HEK293 (cell line): ENCODE measurements around the gene CWF19L1.

Source experiments
- BCL6B ChIP-seq: fragments of 450-650 bp; formaldehyde crosslinking; IDR thresholded peaks from 2 replicates; pipeline ENCODE4 v1.5.1; 2017; ENCODE audit warnings: missing biosample characterization, missing genetic modification characterization
- CTCF ChIP-seq: fragments of 450-650 bp; formaldehyde crosslinking; IDR thresholded peaks from 2 replicates; pipeline ENCODE4 v1.5.1; 2016; ENCODE audit warnings: missing biosample characterization, missing genetic modification characterization
- EGR2 ChIP-seq: fragments of 450-650 bp; formaldehyde crosslinking; IDR thresholded peaks from 2 replicates; pipeline ENCODE4 v1.5.1; 2016; ENCODE audit warnings: low read depth, missing biosample characterization, missing genetic modification characterization
- HOXA7 ChIP-seq: sonication (generic); formaldehyde crosslinking; IDR thresholded peaks from 2 replicates; pipeline ENCODE4 v1.8.1; 2022; ENCODE audit warnings: missing genetic modification reagents, borderline replicate concordance
- KLF8 ChIP-seq: fragments of 450-650 bp; formaldehyde crosslinking; IDR thresholded peaks from 2 replicates; pipeline ENCODE4 v1.5.1; 2016; ENCODE audit warnings: missing biosample characterization, missing genetic modification characterization
- MZF1 ChIP-seq: fragments of 450-650 bp; formaldehyde crosslinking; IDR thresholded peaks from 2 replicates; pipeline ENCODE4 v1.5.1; 2017; ENCODE audit warnings: missing biosample characterization, missing genetic modification characterization, borderline replicate concordance
- PRDM1 ChIP-seq: fragments of 450-650 bp; formaldehyde crosslinking; IDR thresholded peaks from 2 replicates; pipeline ENCODE4; 2016; ENCODE audit warnings: missing biosample characterization, missing genetic modification characterization
- SP2 ChIP-seq: fragments of 450-650 bp; formaldehyde crosslinking; IDR thresholded peaks from 2 replicates; pipeline ENCODE4 v1.5.1; 2016; ENCODE audit warnings: missing biosample characterization, missing genetic modification characterization
- SP3 ChIP-seq: fragments of 450-650 bp; formaldehyde crosslinking; IDR thresholded peaks from 2 replicates; pipeline ENCODE4 v1.5.1; 2016; ENCODE audit warnings: missing biosample characterization, missing genetic modification characterization
- ZNF155 ChIP-seq: fragments of 450-650 bp; formaldehyde crosslinking; IDR thresholded peaks from 2 replicates; pipeline ENCODE4 v1.5.1; 2016; ENCODE audit warnings: missing biosample characterization, missing genetic modification characterization
- ZNF157 ChIP-seq: fragments of 450-650 bp; formaldehyde crosslinking; IDR thresholded peaks from 2 replicates; pipeline ENCODE4 v1.5.1; 2016; ENCODE audit warnings: missing biosample characterization, missing genetic modification characterization
- ZNF184 ChIP-seq: fragments of 450-650 bp; IDR thresholded peaks from 2 replicates; pipeline ENCODE4 v1.5.1; 2018; ENCODE audit warnings: missing biosample characterization, mild to moderate bottlenecking, missing genetic modification characterization
- ZNF223 ChIP-seq: fragments of 450-650 bp; formaldehyde crosslinking; IDR thresholded peaks from 2 replicates; pipeline ENCODE4 v1.5.1; 2016; ENCODE audit warnings: missing biosample characterization, missing genetic modification characterization
- ZNF239 ChIP-seq: fragments of 450-650 bp; formaldehyde crosslinking; IDR thresholded peaks from 2 replicates; pipeline ENCODE4 v1.5.1; 2016; ENCODE audit warnings: missing biosample characterization, missing genetic modification characterization
- ZNF48 ChIP-seq: fragments of 450-650 bp; formaldehyde crosslinking; IDR thresholded peaks from 2 replicates; pipeline ENCODE4 v1.5.1; 2016; ENCODE audit warnings: missing biosample characterization, missing genetic modification characterization
- ZNF501 ChIP-seq: fragments of 450-650 bp; formaldehyde crosslinking; IDR thresholded peaks from 2 replicates; pipeline ENCODE4 v1.5.1; 2016; ENCODE audit warnings: missing biosample characterization, missing genetic modification characterization
- ZNF561 ChIP-seq: fragments of 450-650 bp; IDR thresholded peaks from 2 replicates; pipeline ENCODE4 v1.5.1; 2018; ENCODE audit warnings: missing biosample characterization, missing genetic modification characterization, borderline replicate concordance
- ZNF571 ChIP-seq: fragments of 450-650 bp; formaldehyde crosslinking; IDR thresholded peaks from 2 replicates; pipeline ENCODE4 v1.5.0; 2017; ENCODE audit warnings: missing biosample characterization, missing genetic modification characterization
- ZNF610 ChIP-seq: fragments of 450-650 bp; formaldehyde crosslinking; IDR thresholded peaks from 2 replicates; pipeline ENCODE4 v1.5.1; 2016; ENCODE audit warnings: missing biosample characterization, missing genetic modification characterization, borderline replicate concordance
- ZNF645 ChIP-seq: fragments of 450-650 bp; formaldehyde crosslinking; IDR thresholded peaks from 2 replicates; pipeline ENCODE4; 2016; ENCODE audit warnings: missing biosample characterization, missing genetic modification characterization
- ZNF677 ChIP-seq: fragments of 450-650 bp; IDR thresholded peaks from 2 replicates; pipeline ENCODE4 v1.5.0; 2018; ENCODE audit warnings: missing biosample characterization, mild to moderate bottlenecking, missing genetic modification characterization, moderate library complexity
- ZNF692 ChIP-seq: fragments of 450-650 bp; formaldehyde crosslinking; IDR thresholded peaks from 2 replicates; pipeline ENCODE4 v1.5.1; 2016; ENCODE audit warnings: missing biosample characterization, missing genetic modification characterization
- ZNF837 ChIP-seq: fragments of 450-650 bp; formaldehyde crosslinking; IDR thresholded peaks from 2 replicates; pipeline ENCODE4 v1.5.1; 2016; ENCODE audit warnings: missing biosample characterization, missing genetic modification characterization
- ZSCAN30 ChIP-seq: fragments of 450-650 bp; IDR thresholded peaks from 2 replicates; pipeline ENCODE4 v1.5.1; 2018; ENCODE audit warnings: missing biosample characterization, mild to moderate bottlenecking, missing genetic modification characterization, moderate library complexity
- TF ChIP-seq, protein P1 (sequence below): fragments of 450-650 bp; formaldehyde crosslinking; IDR thresholded peaks from 2 replicates; pipeline ENCODE4 v1.5.1; 2017; ENCODE audit warnings: missing biosample characterization, mild to moderate bottlenecking, missing genetic modification characterization, moderate library complexity
- TF ChIP-seq, protein P2 (sequence below): fragments of 450-650 bp; formaldehyde crosslinking; IDR thresholded peaks from 2 replicates; pipeline ENCODE4 v1.5.1; 2016; ENCODE audit warnings: missing biosample characterization, missing genetic modification characterization
- TF ChIP-seq, protein P3 (sequence below): fragments of 450-650 bp; formaldehyde crosslinking; IDR thresholded peaks from 2 replicates; pipeline ENCODE4 v1.5.1; 2016; ENCODE audit warnings: missing biosample characterization, missing genetic modification characterization

Gene CWF19L1

DNA sequence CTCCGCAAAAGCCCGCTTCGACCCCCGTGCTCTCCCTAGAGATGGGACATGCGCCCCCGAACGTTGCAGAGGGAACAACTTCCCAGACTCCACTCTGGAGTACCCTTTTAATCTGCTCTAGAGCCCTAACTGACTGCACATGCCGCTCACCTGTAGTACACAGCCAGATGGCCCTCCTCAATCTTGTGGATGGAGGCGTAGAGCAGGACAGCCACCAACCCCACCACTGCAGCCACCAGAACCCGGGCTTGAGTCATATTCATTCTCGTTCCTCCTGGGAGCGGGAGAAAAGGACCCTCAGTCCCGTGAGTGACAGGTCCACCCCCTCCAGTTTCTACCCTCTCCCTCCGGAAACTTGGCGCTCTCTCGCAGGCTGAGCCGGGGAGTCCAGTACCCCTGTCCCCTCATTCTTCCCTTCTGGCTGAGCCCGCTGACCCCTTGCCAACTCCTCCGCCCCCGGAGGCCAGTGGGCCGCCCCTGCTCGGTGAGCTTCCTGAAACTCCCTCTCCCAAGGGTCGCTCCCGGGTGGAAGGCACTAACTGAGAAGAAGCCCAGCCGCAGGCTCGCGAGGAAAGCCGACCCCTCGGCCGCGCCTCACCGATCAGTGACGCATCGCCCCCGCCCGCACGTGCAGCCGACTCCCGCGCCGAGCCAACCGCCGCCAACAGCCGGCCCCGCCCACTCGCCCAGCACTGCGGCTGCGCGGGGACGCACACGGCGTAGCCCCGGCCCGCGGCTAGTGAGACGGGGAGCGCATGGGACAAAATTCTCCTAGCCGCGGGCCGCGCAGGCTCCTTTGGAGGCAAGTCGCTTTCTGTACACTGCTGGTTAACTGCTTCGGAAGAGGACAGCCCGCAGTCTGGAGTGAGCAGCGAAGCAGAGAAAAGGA is 81.8 kb downstream of the CWF19L1 start, which contains the start of gene ERLIN1 (continued):
- no peak for TF ChIP-seq ZNF184 (tag by site-specific recombination)
- TF ChIP-seq CTCF (tag by site-specific recombination): no peak
- TF ChIP-seq ZNF645 (tag by site-specific recombination): no peak
- TF ChIP-seq ZNF571: no peak
- no peak for TF ChIP-seq ZNF239 (tag by site-specific recombination)
- peak; percentile 93 for TF ChIP-seq ZSCAN30 (tag by site-specific recombination)
- TF ChIP-seq ZNF692 (tag by site-specific recombination): peak; percentile 33; the same call in 1 of the 2 replicates
- peak; percentile 40; the same call in 1 of the 2 replicates for TF ChIP-seq SP2 (tag by site-specific recombination)
- peak; percentile 80 for TF ChIP-seq ZNF501
- TF ChIP-seq ZNF157: no peak
- TF ChIP-seq ZNF561 (tag by site-specific recombination): peak; percentile 55; the same call in 1 of the 2 replicates
- no peak for TF ChIP-seq ZNF677 (tag by site-specific recombination)
- peak; percentile 71 for TF ChIP-seq SP3 (tag by site-specific recombination)
- no peak for TF ChIP-seq ZNF837 (tag by site-specific recombination)
- no peak for TF ChIP-seq BCL6B
- TF ChIP-seq HOXA7 (CRISPR knock-in tag): no peak
- TF ChIP-seq, protein P1, sequence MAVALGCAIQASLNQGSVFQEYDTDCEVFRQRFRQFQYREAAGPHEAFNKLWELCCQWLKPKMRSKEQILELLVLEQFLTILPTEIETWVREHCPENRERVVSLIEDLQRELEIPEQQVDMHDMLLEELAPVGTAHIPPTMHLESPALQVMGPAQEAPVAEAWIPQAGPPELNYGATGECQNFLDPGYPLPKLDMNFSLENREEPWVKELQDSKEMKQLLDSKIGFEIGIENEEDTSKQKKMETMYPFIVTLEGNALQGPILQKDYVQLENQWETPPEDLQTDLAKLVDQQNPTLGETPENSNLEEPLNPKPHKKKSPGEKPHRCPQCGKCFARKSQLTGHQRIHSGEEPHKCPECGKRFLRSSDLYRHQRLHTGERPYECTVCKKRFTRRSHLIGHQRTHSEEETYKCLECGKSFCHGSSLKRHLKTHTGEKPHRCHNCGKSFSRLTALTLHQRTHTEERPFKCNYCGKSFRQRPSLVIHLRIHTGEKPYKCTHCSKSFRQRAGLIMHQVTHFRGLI: peak; percentile 93
- peak; percentile 86 for TF ChIP-seq KLF8 (tag by site-specific recombination)
- peak; percentile 82 for TF ChIP-seq EGR2 (tag by site-specific recombination)
- TF ChIP-seq ZNF155 (tag by site-specific recombination): no peak
- TF ChIP-seq ZNF223 (tag by site-specific recombination): no peak
- TF ChIP-seq, protein P2, sequence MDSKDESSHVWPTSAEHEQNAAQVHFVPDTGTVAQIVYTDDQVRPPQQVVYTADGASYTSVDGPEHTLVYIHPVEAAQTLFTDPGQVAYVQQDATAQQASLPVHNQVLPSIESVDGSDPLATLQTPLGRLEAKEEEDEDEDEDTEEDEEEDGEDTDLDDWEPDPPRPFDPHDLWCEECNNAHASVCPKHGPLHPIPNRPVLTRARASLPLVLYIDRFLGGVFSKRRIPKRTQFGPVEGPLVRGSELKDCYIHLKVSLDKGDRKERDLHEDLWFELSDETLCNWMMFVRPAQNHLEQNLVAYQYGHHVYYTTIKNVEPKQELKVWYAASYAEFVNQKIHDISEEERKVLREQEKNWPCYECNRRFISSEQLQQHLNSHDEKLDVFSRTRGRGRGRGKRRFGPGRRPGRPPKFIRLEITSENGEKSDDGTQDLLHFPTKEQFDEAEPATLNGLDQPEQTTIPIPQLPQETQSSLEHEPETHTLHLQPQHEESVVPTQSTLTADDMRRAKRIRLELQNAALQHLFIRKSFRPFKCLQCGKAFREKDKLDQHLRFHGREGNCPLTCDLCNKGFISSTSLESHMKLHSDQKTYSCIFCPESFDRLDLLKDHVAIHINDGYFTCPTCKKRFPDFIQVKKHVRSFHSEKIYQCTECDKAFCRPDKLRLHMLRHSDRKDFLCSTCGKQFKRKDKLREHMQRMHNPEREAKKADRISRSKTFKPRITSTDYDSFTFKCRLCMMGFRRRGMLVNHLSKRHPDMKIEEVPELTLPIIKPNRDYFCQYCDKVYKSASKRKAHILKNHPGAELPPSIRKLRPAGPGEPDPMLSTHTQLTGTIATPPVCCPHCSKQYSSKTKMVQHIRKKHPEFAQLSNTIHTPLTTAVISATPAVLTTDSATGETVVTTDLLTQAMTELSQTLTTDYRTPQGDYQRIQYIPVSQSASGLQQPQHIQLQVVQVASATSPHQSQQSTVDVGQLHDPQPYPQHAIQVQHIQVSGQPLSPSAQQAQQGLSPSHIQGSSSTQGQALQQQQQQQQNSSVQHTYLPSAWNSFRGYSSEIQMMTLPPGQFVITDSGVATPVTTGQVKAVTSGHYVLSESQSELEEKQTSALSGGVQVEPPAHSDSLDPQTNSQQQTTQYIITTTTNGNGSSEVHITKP (tag by site-specific recombination): peak; percentile 54; the same call in 1 of the 2 replicates
- no peak for TF ChIP-seq MZF1 (tag by site-specific recombination)
- no peak for TF ChIP-seq PRDM1 (tag by site-specific recombination)
- no peak for TF ChIP-seq ZNF48 (tag by site-specific recombination)
- TF ChIP-seq, protein P3, sequence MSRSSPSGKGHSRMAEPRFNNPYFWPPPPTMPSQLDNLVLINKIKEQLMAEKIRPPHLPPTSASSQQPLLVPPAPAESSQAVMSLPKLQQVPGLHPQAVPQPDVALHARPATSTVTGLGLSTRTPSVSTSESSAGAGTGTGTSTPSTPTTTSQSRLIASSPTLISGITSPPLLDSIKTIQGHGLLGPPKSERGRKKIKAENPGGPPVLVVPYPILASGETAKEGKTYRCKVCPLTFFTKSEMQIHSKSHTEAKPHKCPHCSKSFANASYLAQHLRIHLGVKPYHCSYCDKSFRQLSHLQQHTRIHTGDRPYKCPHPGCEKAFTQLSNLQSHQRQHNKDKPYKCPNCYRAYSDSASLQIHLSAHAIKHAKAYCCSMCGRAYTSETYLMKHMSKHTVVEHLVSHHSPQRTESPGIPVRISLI (tag by site-specific recombination): no peak
- 0 out of 2 replicates have a peak, but pooled peaks have one; percentile 35 for TF ChIP-seq ZNF610 (tag by site-specific recombination)
